Measurements from ENCODE around the gene SNED1.

The SNED1 gene

GRCh38 chr2:240960309-240960970 lies 38.0 kb upstream of the SNED1 start:
- no peak for DNase-seq (ENCODE audit: low read depth in 2 of 2)

- no peak for DNase-seq (ENCODE audit: low read depth in 2 of 2)
These were observed 37.2 kb upstream of the SNED1 start for GRCh38 chr2:240960971-240961876.

- no peak for DNase-seq (ENCODE audit: low read depth in 2 of 2)
These were observed 36.5 kb upstream of the SNED1 start for GRCh38 chr2:240961910-240962299.

- no peak for DNase-seq (ENCODE audit: low read depth in 2 of 2)
These were observed 35.9 kb upstream of the SNED1 start for GRCh38 chr2:240962300-240963064.

- DNase-seq (ENCODE audit: low read depth in 2 of 2) = no peak
These were observed 35.2 kb upstream of the SNED1 start for GRCh38 chr2:240963065-240963867.

GRCh38 chr2:240963868-240964703 lies 34.3 kb upstream of the SNED1 start:
- no peak for DNase-seq (ENCODE audit: low read depth in 2 of 2)

GRCh38 chr2:240964704-240965295 lies 33.6 kb upstream of the SNED1 start:
- no peak for DNase-seq (ENCODE audit: low read depth in 2 of 2)

- no peak for DNase-seq (ENCODE audit: low read depth in 2 of 2)
These were observed 33.0 kb upstream of the SNED1 start for GRCh38 chr2:240965296-240965904.

GRCh38 chr2:240965905-240966456 lies 32.4 kb upstream of the SNED1 start:
- no peak for DNase-seq (ENCODE audit: low read depth in 2 of 2)

- no peak for DNase-seq (ENCODE audit: low read depth in 2 of 2)
These were observed 31.9 kb upstream of the SNED1 start for GRCh38 chr2:240966457-240966905.

GRCh38 chr2:240966906-240967680 lies 31.3 kb upstream of the SNED1 start:
- no peak for DNase-seq (ENCODE audit: low read depth in 2 of 2)

GRCh38 chr2:240967681-240968621 lies 30.5 kb upstream of the SNED1 start:
- no peak for DNase-seq (ENCODE audit: low read depth in 2 of 2)

- no peak for DNase-seq (ENCODE audit: low read depth in 2 of 2)
These were observed 29.4 kb upstream of the SNED1 start for GRCh38 chr2:240968731-240969624.

- DNase-seq (ENCODE audit: low read depth in 2 of 2) = no peak
These were observed 28.3 kb upstream of the SNED1 start for GRCh38 chr2:240970104-240970503.

- DNase-seq (ENCODE audit: low read depth in 2 of 2) = no peak
These were observed 27.6 kb upstream of the SNED1 start for GRCh38 chr2:240970816-240971215.

GRCh38 chr2:240972201-240972600 lies 26.2 kb upstream of the SNED1 start:
- no peak for DNase-seq (ENCODE audit: low read depth in 2 of 2)
